ENCODE data around the gene TENM4. TPM values are rescaled to one million over a fixed set of nuclear protein-coding genes. Genes with fewer than 3 reads are reported as not detected.

TENM4 gene
- total RNA-seq, 2 donors from 2014 or later, result 68.2 to 130 TPM

DNA sequence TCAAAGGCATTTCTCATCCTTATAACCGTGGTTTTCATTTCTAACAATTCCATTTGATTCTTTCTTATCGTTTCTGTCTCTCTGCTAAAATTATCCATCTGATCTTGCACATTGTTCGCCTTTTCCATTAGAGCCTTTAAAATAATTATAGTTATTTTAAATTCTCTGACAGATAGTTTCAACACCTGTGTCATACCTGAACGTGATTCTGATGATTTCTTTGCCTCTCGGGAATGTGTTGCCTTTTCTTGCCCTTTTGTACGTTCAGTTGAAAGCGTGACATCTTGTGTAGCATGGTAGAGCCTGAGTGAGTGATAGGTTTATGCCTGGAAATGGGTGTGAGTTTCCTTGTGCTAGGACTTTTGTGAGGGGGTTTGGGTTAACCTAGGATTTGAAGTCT, 744.7 kb downstream of the TENM4 start:
- no peaks in the 10 kb centered on the region for H3K4me1 ChIP-seq (ENCODE audit: control insufficient read depth, insufficient read depth, low read length)
- no peak overlapping the region for H3K4me3 Mint-ChIP-seq
- no peak overlapping the region for H3K9ac ChIP-seq (ENCODE audit: extremely low read depth, low read length, poor library complexity, severe bottlenecking)
- peaks cover 3% of the 10 kb centered on the region for H3K36me3 ChIP-seq (ENCODE audit: control insufficient read depth, insufficient read depth, low read length)
- H3K9me3 ChIP-seq (ENCODE audit: control insufficient read depth, low read length), result no peaks in the 10 kb centered on the region
- H3K27ac ChIP-seq (ENCODE audit: low read depth, low read length), result no peak overlapping the region
- 90 to 94% methylated on average over 4 to 7 of the region's 7 CpGs for WGBS, 2 experiments (ENCODE audit: insufficient coverage in 1 of 2, insufficient read length in 1 of 2)
- H3K4me3 ChIP-seq (ENCODE audit: low read length), result no peak overlapping the region
- peaks cover 19% of the 10 kb centered on the region for H3K36me3 Mint-ChIP-seq (ENCODE audit: low read depth)
- no peak overlapping the region for H3K27ac Mint-ChIP-seq
- H3K4me1 Mint-ChIP-seq, result no peaks in the 10 kb centered on the region
- H3K27me3 Mint-ChIP-seq (ENCODE audit: insufficient read depth), result no peaks in the 10 kb centered on the region
- TF ChIP-seq, protein P1, sequence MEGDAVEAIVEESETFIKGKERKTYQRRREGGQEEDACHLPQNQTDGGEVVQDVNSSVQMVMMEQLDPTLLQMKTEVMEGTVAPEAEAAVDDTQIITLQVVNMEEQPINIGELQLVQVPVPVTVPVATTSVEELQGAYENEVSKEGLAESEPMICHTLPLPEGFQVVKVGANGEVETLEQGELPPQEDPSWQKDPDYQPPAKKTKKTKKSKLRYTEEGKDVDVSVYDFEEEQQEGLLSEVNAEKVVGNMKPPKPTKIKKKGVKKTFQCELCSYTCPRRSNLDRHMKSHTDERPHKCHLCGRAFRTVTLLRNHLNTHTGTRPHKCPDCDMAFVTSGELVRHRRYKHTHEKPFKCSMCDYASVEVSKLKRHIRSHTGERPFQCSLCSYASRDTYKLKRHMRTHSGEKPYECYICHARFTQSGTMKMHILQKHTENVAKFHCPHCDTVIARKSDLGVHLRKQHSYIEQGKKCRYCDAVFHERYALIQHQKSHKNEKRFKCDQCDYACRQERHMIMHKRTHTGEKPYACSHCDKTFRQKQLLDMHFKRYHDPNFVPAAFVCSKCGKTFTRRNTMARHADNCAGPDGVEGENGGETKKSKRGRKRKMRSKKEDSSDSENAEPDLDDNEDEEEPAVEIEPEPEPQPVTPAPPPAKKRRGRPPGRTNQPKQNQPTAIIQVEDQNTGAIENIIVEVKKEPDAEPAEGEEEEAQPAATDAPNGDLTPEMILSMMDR (conservative IDR thresholded peaks at IDR 0.05), result no peak
- no peaks in the 10 kb centered on the region for H3K27me3 ChIP-seq (ENCODE audit: control insufficient read depth, insufficient read depth, low read length, poor library complexity, severe bottlenecking)
- DNase-seq, result peak; percentile 13
- H3K9me3 Mint-ChIP-seq, result no peaks in the 10 kb centered on the region

DNA sequence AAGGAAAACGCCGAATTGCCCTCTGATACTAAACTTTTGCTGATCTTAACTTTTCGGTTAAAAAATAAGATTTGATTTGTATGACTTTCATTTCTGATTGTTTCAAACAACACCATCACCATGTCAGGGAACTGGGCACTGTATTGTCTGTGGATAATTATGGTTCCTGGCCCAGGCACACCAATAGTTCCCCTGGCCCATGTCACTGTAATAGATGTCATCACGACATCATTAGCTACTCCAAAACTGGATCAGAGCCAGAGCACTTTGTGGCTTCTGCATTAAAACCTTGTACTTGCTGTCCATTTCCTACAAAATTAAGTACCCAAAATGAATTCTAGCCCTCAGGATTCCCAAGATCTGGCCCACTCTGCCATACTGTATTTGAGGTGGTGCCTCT, 746.7 kb downstream of the TENM4 start:
- Histone ChIP-seq H3K4me3 (ENCODE audit: low read length) (no peak overlapping the region), H3K27ac (ENCODE audit: low read depth, low read length) (no peak overlapping the region), H3K36me3 (ENCODE audit: control insufficient read depth, insufficient read depth, low read length) (no peaks in the 10 kb centered on the region), H3K4me1 (ENCODE audit: control insufficient read depth, insufficient read depth, low read length) (peaks cover 5% of the 10 kb centered on the region), H3K27me3 (ENCODE audit: control insufficient read depth, insufficient read depth, low read length, poor library complexity, severe bottlenecking) (no peaks in the 10 kb centered on the region), H3K9me3 (ENCODE audit: control insufficient read depth, low read length) (no peaks in the 10 kb centered on the region), H3K9ac (ENCODE audit: extremely low read depth, low read length, poor library complexity, severe bottlenecking) (no peak overlapping the region)
- H3K4me1 Mint-ChIP-seq, result peaks cover 4% of the 10 kb centered on the region
- H3K9me3 Mint-ChIP-seq, result no peaks in the 10 kb centered on the region
- H3K27ac Mint-ChIP-seq, result no peak overlapping the region
- H3K27me3 Mint-ChIP-seq (ENCODE audit: insufficient read depth), result no peaks in the 10 kb centered on the region
- DNase-seq, result no peak
- peaks cover 11% of the 10 kb centered on the region for H3K36me3 Mint-ChIP-seq (ENCODE audit: low read depth)
- TF ChIP-seq, protein P1 (conservative IDR thresholded peaks at IDR 0.05), result no peak
- no peak overlapping the region for H3K4me3 Mint-ChIP-seq
- WGBS, 2 experiments (ENCODE audit: insufficient coverage in 1 of 2, insufficient read length in 1 of 2), result 87 to 100% methylated on average over 1 to 4 of the region's 4 CpGs

DNA sequence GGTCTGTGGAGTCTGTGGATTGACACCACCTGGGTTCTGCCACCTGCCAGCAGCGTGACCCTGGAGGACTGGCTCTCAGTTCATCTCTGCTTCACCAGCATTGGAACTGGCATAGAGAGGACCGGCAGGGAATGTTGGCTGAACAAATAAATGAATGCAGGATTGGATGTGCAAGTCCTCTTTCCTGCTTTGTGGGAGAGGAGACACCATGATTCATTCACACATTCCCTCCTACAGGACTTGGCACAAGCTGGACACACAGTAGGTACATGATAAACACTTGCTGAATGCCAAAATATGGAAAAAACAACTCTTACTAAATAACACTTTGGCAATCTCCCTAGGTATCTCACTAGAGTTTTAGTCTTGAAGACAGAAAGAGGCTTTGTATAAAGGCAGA, 749.6 kb downstream of the TENM4 start:
- Histone ChIP-seq H3K27ac (ENCODE audit: low read depth, low read length) (no peak overlapping the region), H3K4me3 (ENCODE audit: low read length) (no peak overlapping the region), H3K9me3 (ENCODE audit: control insufficient read depth, low read length) (no peaks in the 10 kb centered on the region), H3K9ac (ENCODE audit: extremely low read depth, low read length, poor library complexity, severe bottlenecking) (no peak overlapping the region), H3K4me1 (ENCODE audit: control insufficient read depth, insufficient read depth, low read length) (peaks cover 12% of the 10 kb centered on the region), H3K36me3 (ENCODE audit: control insufficient read depth, insufficient read depth, low read length) (no peaks in the 10 kb centered on the region), H3K27me3 (ENCODE audit: control insufficient read depth, insufficient read depth, low read length, poor library complexity, severe bottlenecking) (no peaks in the 10 kb centered on the region)
- H3K36me3 Mint-ChIP-seq (ENCODE audit: low read depth), result peaks cover 18% of the 10 kb centered on the region
- TF ChIP-seq, protein P1 (conservative IDR thresholded peaks at IDR 0.05), result no peak
- H3K27ac Mint-ChIP-seq, result no peak overlapping the region
- no peak overlapping the region for H3K4me3 Mint-ChIP-seq
- DNase-seq, result no peak
- no peaks in the 10 kb centered on the region for H3K9me3 Mint-ChIP-seq
- H3K27me3 Mint-ChIP-seq (ENCODE audit: insufficient read depth), result no peaks in the 10 kb centered on the region
- H3K4me1 Mint-ChIP-seq, result peaks cover 25% of the 10 kb centered on the region
- WGBS, 2 experiments (ENCODE audit: insufficient coverage in 1 of 2, insufficient read length in 1 of 2), result 88% methylated on average over 2 of the region's 2 CpGs; no CpG with 5 or more reads in 1 of the 2 experiments

All from endodermal cell (in vitro differentiated cells).